ENCODE results near the gene GABRA5.

Gene GABRA5

DNA sequence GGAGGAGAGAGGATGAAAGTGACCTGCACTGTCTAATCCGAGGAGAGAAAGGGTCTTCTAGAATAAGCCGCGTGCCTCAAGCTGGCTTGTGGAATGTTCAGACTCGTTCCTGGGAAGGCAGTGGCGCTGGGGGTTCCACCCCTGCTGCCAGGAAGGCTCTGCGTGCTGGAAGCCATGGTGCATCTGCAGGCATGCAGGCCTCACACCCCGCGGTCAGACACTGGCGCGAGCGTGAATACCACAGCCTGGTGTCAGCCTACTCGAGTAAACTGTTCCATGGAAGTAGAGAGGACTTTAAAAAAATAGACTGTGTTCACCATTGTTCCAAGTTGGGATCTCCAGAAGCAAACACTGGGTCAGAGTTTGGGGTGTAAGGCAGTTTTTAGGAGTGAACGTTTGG, 78.2 kb downstream of the GABRA5 start:
- DNase-seq (ENCODE audit: low read depth) = no peak
- no peak overlapping the region for H3K4me3 ChIP-seq (replicated peaks; ENCODE audit: low read depth, low read length)
- TF ChIP-seq, protein P1, sequence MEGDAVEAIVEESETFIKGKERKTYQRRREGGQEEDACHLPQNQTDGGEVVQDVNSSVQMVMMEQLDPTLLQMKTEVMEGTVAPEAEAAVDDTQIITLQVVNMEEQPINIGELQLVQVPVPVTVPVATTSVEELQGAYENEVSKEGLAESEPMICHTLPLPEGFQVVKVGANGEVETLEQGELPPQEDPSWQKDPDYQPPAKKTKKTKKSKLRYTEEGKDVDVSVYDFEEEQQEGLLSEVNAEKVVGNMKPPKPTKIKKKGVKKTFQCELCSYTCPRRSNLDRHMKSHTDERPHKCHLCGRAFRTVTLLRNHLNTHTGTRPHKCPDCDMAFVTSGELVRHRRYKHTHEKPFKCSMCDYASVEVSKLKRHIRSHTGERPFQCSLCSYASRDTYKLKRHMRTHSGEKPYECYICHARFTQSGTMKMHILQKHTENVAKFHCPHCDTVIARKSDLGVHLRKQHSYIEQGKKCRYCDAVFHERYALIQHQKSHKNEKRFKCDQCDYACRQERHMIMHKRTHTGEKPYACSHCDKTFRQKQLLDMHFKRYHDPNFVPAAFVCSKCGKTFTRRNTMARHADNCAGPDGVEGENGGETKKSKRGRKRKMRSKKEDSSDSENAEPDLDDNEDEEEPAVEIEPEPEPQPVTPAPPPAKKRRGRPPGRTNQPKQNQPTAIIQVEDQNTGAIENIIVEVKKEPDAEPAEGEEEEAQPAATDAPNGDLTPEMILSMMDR (IDR thresholded peaks at IDR 0.05; ENCODE audit: low read length, missing control alignments) = no peak

DNA sequence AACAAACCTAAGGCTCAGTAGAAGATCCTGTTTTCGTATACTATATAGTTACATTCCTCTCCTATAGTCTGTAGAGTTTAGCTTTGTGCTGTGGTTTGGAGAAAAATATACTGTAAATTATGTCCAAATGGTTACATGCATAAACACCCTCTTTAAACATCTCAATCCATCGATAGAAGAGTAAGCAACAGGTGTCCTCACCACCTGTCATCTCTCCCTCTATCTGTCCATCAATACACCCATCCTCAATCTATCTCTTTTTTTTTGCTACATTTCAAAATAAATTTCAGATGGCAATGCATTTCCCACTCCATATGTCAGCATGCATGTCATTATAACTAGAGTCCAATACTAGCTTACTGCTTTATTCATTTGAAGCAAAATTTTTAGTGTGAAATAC, 83.1 kb downstream of the GABRA5 start:
- no peak overlapping the region for H3K4me3 ChIP-seq (replicated peaks; ENCODE audit: low read depth, low read length)
- DNase-seq (ENCODE audit: low read depth) = no peak
- TF ChIP-seq, protein P1 (IDR thresholded peaks at IDR 0.05; ENCODE audit: low read length, missing control alignments) = no peak

DNA sequence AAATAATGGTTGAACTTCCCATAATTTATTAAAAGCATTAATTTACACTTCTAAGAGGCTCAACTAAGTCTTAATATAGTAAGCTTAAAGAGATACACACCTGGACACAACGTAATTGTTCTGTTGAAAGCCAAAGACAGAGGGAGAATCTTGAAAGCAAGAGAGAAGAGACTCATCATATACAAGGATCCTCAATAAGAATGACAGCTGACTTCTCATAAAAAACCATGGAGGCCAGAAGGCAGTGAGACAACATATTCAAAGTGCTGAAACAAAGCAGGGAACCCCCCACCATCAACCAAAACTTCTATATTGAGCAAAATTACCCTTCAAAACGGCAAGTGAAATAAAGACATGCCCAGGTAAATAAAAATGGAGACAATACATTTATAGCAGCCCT, 87.5 kb downstream of the GABRA5 start:
- DNase-seq (ENCODE audit: low read depth) = no peak
- no peak overlapping the region for H3K4me3 ChIP-seq (replicated peaks; ENCODE audit: low read depth, low read length)
- TF ChIP-seq, protein P1 (IDR thresholded peaks at IDR 0.05; ENCODE audit: low read length, missing control alignments) = no peak

DNA sequence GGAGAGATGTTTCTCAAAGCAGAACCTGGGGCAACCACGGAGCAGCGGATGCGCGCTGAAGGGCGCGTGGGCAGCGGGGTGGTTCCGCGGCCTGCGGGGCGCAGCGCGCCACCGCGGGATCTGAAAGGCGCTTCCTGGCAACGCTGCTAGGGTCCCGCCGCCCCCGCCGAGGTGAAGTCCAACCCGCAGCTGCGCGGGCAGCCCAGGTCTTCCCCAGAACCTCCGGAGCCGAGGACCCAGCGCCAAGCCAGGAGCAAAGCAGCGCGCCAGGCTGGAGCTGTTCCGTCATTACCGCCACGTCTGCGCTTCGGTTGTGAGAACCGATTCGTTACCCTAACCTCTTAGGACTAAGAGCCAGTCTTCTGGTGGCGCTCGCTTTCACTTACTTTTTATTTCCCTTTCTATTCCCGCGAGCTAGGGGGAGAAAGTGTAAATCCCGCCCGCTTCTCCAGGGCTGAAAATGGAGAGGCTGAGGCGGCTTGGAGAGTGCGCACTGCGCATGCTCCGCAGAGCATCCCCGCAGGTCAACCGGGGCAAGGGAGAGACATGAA, 100.9 kb downstream of the GABRA5 start:
- TF ChIP-seq, protein P1 (IDR thresholded peaks at IDR 0.05; ENCODE audit: low read length, missing control alignments) = no peak
- no peak overlapping the region for H3K4me3 ChIP-seq (replicated peaks; ENCODE audit: low read depth, low read length)
- DNase-seq (ENCODE audit: low read depth) = no peak

DNA sequence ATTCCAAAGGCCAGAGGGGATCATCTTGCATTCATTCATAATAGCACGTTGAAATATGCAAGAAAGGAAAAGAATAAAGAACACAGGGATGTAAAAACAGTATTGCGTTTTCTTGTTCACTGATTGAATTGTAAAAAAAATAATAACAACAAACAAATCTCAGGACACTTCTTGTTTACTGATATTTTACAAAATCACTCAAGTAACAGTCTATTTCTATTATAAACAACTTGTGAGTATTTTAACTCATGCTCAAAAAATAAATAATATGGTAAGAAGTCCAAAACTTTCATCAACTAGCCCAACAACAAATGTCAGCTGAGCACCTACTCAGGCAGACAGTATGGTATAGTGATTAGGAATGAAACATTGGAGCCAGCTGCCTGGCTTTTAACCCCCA, 101.9 kb downstream of the GABRA5 start:
- no peak overlapping the region for H3K4me3 ChIP-seq (replicated peaks; ENCODE audit: low read depth, low read length)
- DNase-seq (ENCODE audit: low read depth) = no peak
- TF ChIP-seq, protein P1 (IDR thresholded peaks at IDR 0.05; ENCODE audit: low read length, missing control alignments) = no peak

DNA sequence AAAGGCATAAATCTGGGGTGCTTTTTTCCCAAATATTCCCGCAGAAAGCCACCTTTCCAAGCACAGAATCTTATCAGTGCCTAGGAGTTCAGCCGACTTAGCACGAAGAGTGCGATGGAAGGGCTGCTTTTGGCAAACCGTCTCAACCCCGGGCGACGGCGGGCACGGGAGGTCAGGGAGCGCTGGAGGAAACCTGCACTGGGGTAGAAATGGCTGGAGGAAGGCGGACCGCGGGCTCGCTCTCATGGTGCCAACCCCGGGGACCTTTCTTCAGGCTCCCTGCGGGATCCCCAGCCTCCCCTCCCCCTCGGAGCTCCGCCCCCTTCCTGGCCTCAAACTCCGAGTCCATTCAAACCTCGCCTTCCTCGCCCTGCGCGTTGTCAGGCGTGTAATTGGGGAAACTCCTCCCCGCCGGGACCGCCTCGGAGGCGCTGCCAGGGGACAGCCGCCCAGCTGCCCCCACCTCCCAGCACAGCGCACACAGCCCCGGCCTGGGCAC, 103.9 kb downstream of the GABRA5 start, which contains the start of gene GABRG3:
TSS of gene GABRG3 (plus strand) at position 470 of the 499 bp plus-strand sequence.
- DNase-seq (ENCODE audit: low read depth) = no peak
- no peak within 1 kb of the TSS for H3K4me3 ChIP-seq (replicated peaks; ENCODE audit: low read depth, low read length)
- TF ChIP-seq, protein P1 (IDR thresholded peaks at IDR 0.05; ENCODE audit: low read length, missing control alignments) = no peak

Measured in fibroblast of pulmonary artery (primary cell).